Activated B cell treated with CpG ODN at 0.5 μM for 24 hours (primary cell): Measurements from ENCODE around the gene C1QTNF12. TPM values are rescaled to one million over a fixed set of nuclear protein-coding genes. Genes with fewer than 3 reads are reported as not detected.

Source experiments
- ATAC-seq: fragments of 200-7000 bp; cut with Tn5 transposase; one replicate; pipeline ENCODE4 v1.10.0; 2021; ENCODE audit warnings: low read depth, mild to moderate bottlenecking, moderate library complexity
- CTCF ChIA-PET: fragments of 350-600 bp; sonication (Branson Sonifier 250); formaldehyde crosslinking; loops from one replicate; lab custom pipeline; 2021; ENCODE audit warnings: antibody characterized with exemption; lab: Charles Lee
- POLR2A ChIA-PET: fragments of 350-600 bp; sonication (Branson Sonifier 250); formaldehyde crosslinking; loops from one replicate; lab custom pipeline; 2021; ENCODE audit warnings: antibody characterized with exemption; lab: Charles Lee
- DNase-seq: peaks from one replicate; pipeline ENCODE4 v3.0.0; 2022
- H3K27ac Mint-ChIP-seq: one replicate; pipeline ENCODE4 v1.8.0; 2020; ENCODE audit warnings: mixed read lengths
- H3K27me3 Mint-ChIP-seq: one replicate; pipeline ENCODE4 v1.8.0; 2021; ENCODE audit warnings: mixed read lengths
- H3K36me3 Mint-ChIP-seq: one replicate; pipeline ENCODE4 v1.8.0; 2021; ENCODE audit warnings: low read depth, mixed read lengths
- H3K4me1 Mint-ChIP-seq: one replicate; pipeline ENCODE4 v1.8.0; 2021; ENCODE audit warnings: mixed read lengths
- H3K4me3 Mint-ChIP-seq: one replicate; pipeline ENCODE4 v1.8.0; 2020; ENCODE audit warnings: mild to moderate bottlenecking, mixed read lengths
- H3K9me3 Mint-ChIP-seq: one replicate; pipeline ENCODE4 v1.8.0; 2020; ENCODE audit warnings: mixed read lengths
- intact Hi-C: fragments of 100-400 bp; cut with micrococcal nuclease; formaldehyde crosslinking; loops from one replicate; pipeline ENCODE4 v1.15.1; 2024
- total RNA-seq: library from RNA; stranded (reverse); gene quantifications from 2 replicates; pipeline ENCODE4 v1.2.3, GENCODE V29; 2022
- TF ChIP-seq, protein P1 (sequence below): fragments of 200-600 bp; IDR thresholded peaks from one replicate; pipeline ENCODE4 v1.8.0; 2022; ENCODE audit warnings: antibody characterized with exemption, mild to moderate bottlenecking

The C1QTNF12 gene
- total RNA-seq, 1 donor from 2014 or later, result 2.5 TPM

DNA sequence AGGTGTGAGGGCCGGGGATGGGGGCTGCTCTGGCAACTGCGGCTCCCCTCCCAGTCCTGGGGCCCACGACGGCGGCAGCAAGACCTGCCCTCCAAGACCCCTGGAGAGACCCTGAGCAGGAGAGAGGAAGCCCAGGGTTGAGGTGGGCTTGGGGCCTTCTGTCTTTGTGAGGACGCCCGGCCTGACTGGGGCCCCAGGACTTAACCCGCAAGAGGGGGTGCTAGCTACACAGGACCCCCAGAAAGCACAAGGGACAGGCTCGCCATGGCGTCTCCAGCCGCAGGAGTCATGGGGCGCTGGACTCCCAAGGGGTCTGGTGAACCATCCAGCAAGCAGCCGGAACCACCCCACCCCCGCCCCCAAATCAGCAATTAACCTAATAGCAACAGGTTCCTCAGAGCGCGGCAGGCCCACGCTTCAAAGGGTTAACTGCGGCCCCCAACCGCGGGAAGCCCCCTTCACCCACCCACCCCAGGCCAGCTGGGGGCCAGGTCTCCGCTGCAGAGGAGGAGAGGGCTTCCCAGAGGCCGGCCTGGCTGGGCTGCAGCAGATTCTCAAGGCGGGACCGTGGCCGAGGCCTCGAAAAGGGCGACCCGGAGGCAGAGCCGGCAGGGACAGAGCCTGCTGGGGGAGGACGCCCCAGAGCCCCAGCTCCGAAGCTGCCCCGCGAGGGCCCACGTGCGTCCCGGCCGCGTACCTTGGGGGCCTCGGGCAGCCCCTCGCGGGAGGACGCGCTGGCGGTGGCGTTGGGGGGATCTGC lies 525 bp downstream of the C1QTNF12 start:
- POLR2A ChIA-PET, result no interaction called here
- H3K9me3 Mint-ChIP-seq, result no peaks in the 10 kb centered on the region
- ATAC-seq, result no peak

DNA sequence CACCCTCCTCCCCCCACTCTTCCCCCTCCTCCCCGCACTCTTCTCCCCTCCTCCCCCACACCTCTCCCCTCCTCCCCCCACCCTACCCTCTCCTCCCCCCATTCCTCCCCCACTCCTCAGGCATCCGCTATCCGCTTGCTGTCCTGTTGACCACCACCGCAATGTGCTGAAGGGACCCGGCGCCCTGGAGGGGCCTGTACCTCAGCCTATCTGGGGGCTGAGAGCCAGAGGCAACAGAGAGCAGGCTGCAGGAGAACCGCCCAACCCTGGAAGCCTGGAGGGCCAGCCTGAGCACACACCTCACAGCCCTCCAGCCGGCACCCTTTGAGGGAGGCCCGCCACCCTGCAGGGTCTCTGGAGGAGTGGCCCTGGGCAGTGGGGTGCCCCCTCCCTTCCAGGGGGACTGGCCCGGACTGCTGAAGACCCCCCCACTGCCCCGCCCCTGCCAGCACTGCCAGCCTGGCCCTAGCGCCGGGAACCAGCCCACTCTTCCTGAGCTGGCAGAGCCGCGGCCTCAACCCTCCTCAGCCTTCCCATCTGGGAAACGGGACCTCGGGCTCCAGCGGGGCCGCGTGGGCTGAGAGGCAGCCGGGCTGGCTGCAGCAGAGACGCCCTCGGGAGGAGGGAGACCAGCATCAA lies 1.2 kb downstream of the C1QTNF12 start:
- Mint-ChIP-seq H3K27me3 (no peaks in the 10 kb centered on the region), H3K9me3 (no peaks in the 10 kb centered on the region), H3K36me3 (no peaks in the 10 kb centered on the region), H3K4me1 (peaks cover 9% of the 10 kb centered on the region), H3K27ac (no peak overlapping the region), H3K4me3 (no peak overlapping the region)
- TF ChIP-seq, protein P1, sequence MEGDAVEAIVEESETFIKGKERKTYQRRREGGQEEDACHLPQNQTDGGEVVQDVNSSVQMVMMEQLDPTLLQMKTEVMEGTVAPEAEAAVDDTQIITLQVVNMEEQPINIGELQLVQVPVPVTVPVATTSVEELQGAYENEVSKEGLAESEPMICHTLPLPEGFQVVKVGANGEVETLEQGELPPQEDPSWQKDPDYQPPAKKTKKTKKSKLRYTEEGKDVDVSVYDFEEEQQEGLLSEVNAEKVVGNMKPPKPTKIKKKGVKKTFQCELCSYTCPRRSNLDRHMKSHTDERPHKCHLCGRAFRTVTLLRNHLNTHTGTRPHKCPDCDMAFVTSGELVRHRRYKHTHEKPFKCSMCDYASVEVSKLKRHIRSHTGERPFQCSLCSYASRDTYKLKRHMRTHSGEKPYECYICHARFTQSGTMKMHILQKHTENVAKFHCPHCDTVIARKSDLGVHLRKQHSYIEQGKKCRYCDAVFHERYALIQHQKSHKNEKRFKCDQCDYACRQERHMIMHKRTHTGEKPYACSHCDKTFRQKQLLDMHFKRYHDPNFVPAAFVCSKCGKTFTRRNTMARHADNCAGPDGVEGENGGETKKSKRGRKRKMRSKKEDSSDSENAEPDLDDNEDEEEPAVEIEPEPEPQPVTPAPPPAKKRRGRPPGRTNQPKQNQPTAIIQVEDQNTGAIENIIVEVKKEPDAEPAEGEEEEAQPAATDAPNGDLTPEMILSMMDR, result no peak
- CTCF ChIA-PET, result no interaction called here
- ATAC-seq (no peak), DNase-seq (no peak)
- POLR2A ChIA-PET, result no interaction called here
- intact Hi-C loops, result no loop called here

More for the DNA sequence above, 525 bp downstream of the C1QTNF12 start:
- CTCF ChIA-PET, result interaction anchor here (1.1 kb wide), 1 partner anchor 123 kb away, joined by 3 read pairs; no protein-coding TSS in a partner anchor
- Mint-ChIP-seq H3K27ac (no peak overlapping the region), H3K4me3 (no peak overlapping the region), H3K36me3 (no peaks in the 10 kb centered on the region), H3K27me3 (no peaks in the 10 kb centered on the region), H3K4me1 (peaks cover 15% of the 10 kb centered on the region)
- TF ChIP-seq, protein P1, result no peak
- intact Hi-C loops, result no loop called here
- no peak for DNase-seq

DNA sequence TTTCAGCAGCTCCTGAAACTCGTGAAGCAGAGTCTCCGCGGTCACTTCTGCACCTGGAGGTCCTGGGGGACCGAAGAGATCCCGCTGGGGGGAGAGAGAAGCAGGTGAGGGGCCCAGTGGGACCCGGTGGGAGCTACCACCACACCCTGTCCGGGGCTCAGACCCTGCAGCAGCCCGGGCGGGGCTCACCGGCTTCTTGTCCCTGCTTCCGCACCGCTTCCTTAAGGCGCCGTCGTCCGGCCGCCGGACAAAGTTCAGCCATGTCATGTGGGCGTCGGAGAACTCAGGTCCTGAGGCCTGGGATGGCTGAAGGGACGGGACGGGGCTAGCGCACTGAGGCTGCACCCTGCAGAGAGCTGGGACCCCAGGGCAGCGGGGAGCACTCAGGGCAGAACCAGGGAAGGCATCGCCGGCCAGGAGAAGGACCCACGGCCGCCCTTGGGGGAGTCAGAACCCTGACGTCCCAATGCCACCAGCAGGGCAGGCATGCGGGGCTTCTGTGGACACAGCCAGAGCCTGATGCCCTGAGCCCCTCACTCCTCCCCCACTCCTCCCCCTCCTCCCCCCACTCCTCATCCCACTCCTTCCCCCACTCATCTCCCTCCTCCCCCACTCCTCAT lies 2.2 kb downstream of the C1QTNF12 start:
- TF ChIP-seq, protein P1, result no peak
- no peak overlapping the region for H3K4me3 Mint-ChIP-seq
- ATAC-seq (no peak), DNase-seq (no peak)
- no peak overlapping the region for H3K27ac Mint-ChIP-seq
- H3K9me3 Mint-ChIP-seq, result no peaks in the 10 kb centered on the region
- POLR2A ChIA-PET, result no interaction called here
- no peaks in the 10 kb centered on the region for H3K36me3 Mint-ChIP-seq
- intact Hi-C loops, result no loop called here
- CTCF ChIA-PET, result no interaction called here
- no peaks in the 10 kb centered on the region for H3K27me3 Mint-ChIP-seq
- no peaks in the 10 kb centered on the region for H3K4me1 Mint-ChIP-seq

DNA sequence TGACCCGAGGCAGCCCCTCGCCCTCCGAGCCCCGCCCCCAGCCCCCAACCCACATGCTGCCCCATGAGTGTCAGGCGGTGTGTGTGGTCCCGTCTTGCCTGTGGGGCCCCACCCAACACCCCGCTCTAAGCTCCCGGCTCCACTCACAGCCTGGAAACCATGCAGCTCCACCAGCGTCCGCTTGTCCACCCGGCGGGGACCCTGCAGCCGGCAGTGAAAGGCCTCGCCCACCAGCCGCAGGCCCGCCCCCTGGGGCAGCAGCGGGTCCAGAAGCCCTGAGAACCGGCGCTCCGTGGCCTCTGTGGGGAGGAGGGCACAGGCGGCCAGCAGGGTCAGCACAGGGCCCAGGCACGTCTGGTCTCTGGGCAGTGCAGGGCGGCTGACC lies 2.7 kb downstream of the C1QTNF12 start:
- DNase-seq (no peak), ATAC-seq (no peak)
- no peak overlapping the region for H3K27ac Mint-ChIP-seq
- no peak overlapping the region for H3K4me3 Mint-ChIP-seq
- H3K4me1 Mint-ChIP-seq, result no peaks in the 10 kb centered on the region
- ChIA-PET CTCF (no interaction called here), POLR2A (no interaction called here)
- no peaks in the 10 kb centered on the region for H3K27me3 Mint-ChIP-seq
- H3K9me3 Mint-ChIP-seq, result no peaks in the 10 kb centered on the region
- TF ChIP-seq, protein P1, result no peak
- intact Hi-C loops, result no loop called here
- no peaks in the 10 kb centered on the region for H3K36me3 Mint-ChIP-seq

DNA sequence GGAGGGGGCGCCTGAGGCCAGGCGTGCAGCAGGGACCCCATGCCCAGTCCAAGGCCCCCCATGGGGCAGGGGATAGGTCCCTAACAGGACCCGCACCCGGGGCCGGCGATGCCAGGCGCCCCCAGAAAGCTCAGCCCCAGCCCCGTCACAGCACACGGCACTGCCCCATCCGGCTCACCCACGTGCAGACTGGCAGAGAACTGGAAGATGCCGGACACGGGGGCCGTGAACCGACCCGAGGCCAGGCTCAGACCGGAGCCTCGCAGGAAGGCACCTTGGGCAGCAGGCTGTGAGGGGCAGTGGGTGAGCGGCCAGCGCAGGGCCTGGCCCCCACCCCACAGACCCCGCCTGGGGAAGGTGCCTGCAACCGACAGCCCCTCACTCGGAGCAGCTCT lies 3.3 kb downstream of the C1QTNF12 start:
- POLR2A ChIA-PET, result no interaction called here
- no peak for ATAC-seq
- no peak overlapping the region for H3K27ac Mint-ChIP-seq
- peaks cover 2% of the 10 kb centered on the region for H3K4me1 Mint-ChIP-seq
- intact Hi-C loops, result no loop called here
- no peaks in the 10 kb centered on the region for H3K36me3 Mint-ChIP-seq
- no peaks in the 10 kb centered on the region for H3K9me3 Mint-ChIP-seq
- no peaks in the 10 kb centered on the region for H3K27me3 Mint-ChIP-seq
- TF ChIP-seq, protein P1, result no peak
- no peak for DNase-seq
- CTCF ChIA-PET, result interaction anchor here (1.5 kb wide), 1 partner anchor 120 kb away, joined by 3 read pairs; no protein-coding TSS in a partner anchor
- no peak overlapping the region for H3K4me3 Mint-ChIP-seq
